HG03442 (cell line): ENCODE results near the gene RNF220.

Experiments
- ATAC-seq: cut with Tn5 transposase; IDR thresholded peaks from one replicate; pipeline ENCODE4 v1.9.1; 2021; ENCODE audit warnings: mild to moderate bottlenecking, moderate library complexity; ENCODE audit not compliant: unreplicated experiment

The RNF220 gene

DNA sequence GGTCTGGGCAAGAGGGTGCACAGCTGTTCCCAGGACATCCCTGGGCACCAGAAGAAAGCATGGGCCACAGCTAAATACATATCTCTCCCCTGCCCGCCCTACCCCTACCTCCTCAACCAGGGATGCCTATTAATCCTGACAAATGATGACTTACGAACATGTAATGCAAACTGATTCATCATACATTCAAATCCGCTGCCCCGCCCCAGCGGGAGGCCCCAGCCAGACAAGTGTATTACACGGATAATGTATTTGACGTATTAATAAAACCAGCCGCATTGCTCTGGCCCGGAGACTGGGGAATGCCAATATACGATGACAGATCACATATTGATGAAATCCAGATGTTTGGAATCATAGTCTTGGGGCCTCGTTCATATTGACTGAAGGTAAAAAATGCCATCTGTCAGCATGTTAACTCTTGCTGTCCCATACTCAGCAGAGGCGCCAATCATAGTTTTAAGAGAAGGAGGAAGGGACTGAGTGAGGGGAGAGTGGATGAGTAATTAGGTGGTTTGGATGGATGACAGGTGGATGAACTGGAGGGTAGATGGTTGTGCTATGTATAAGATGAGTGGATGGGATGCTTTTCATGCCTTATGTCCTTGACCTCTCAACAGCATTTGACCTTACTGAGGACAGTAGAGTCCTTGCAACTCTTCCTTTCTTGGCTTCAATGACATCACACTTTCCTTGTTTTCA is 201.0 kb downstream of the RNF220 start:
- ATAC-seq: no peak

DNA sequence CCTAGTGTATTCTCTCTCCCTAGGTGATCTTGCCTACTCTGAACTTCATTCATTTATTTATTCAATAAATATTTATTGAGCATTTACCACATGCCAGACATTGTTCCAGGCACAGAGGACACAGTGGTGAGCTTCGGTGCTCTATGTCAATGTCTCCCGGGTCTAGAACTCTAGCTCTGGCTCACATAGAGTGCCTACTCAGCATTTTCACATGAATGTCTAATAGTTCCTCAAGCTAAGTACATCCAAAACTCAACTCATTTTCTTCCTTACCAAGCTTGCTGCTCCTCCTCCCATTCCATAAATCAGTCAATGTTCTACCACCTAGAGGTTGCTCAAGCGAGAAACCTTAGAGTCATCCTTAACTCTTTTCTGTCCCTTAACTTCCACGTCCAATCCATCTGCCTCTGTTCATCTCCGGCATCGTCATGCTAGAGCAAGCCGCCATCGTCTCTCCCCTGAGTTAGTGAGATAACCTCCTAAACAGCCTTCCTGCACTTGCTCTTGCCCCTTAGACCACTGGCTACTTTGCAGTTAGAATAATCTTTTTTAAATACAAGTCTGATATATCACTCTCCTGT is 201.7 kb downstream of the RNF220 start:
- ATAC-seq: no peak

DNA sequence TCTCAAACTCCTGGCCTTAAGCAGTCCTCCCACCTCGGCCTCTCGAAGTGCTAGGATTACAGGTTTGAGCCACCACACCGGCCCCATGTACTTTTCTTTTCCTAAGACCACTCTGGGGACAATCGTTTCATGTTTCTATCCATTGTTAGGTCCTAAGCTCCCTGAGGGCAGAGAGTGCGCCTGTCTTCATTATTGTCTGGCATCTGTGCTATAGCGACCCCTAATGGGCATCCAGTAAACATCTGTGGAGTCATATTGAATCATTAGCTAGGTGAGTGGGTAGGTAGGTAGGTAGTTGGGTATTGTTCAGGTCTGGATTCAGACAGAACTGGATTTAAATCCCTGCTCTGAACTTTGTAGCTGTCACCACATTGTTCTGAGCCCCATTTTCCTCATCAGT is 203.1 kb downstream of the RNF220 start:
- no peak for ATAC-seq

DNA sequence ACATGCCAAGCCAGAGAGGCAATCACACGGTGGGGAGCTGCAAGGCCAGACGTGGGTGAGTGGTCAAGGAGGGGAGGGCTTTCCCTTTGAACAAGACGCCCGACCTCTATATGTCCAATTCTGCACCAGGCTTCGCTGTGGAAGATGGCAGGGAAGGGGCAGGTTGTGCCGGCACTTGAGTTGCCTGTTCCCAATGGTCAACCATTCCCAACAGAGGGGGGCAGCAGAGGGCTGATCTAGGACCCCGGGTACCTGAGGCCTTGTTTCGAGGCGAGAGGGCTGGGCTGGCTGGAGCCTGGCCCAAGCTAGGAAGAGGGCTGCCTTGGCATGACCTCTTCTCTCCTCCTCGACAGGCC is 204.3 kb downstream of the RNF220 start:
- ATAC-seq: no peak

DNA sequence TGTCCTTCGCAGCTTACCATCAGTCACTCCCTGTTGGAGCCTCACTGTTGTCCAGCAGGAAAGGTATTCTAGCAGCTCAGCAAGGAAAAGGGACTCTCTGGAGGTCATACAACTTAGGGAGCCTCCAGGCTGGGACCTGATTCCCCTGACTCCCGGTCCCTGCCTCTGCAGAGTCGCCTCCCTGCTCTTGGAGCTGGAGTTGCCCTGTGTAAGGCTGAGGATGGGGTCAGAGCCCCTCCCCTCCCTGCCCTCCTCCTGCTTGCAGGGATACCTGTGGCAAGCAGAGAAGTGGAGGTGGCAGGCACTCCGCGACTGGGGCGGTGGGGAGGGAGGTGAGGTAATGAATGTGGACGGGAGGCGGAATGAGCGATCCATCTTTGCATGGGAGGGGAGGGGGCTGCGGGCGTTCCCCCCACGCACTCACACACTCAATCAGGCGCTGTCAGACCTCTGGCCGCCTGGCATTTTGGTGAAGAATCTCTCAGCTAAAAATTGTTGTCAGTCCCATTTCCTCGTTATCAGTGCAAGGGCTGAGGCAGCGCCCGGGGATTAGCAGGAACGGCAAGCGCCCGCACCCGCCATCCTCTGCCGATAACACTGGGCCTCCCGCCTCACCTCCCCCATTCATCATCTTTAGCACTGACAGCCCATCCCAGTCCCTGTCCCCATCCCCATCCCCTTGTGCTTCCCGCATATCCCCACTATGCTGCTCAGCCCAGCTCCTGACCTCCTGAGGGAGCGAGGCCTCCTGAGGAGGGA is 204.9 kb downstream of the RNF220 start:
- ATAC-seq: no peak

DNA sequence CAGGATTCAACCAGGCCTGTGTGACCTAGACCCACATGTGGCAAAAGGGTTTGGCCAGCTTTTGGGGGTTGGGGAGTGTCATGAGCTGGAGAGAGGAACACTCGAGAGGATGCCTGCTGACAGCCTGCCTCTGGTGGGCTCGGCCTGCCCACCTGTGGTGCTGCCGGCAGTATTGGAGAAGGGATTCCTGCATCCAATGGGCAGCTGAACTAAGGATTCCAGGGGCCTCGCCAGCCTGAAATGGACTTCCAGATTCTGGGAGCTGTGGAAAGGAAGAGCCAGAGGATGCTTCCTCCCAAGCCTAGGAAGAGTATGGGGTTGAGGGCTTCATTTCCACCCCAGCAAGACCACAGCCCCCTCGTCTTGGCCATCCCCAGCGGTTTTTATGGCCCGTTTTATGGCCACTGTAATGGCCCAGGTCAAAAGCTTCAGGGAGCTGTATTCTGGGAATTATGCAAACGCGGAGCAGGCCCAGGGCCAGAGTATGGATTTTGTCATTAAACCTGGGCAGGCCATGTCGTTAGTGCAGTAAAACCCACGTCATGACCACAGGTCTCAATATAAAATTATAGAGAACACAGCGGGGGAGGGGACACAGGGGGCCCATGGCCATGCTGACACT is 205.6 kb downstream of the RNF220 start:
- no peak for ATAC-seq

DNA sequence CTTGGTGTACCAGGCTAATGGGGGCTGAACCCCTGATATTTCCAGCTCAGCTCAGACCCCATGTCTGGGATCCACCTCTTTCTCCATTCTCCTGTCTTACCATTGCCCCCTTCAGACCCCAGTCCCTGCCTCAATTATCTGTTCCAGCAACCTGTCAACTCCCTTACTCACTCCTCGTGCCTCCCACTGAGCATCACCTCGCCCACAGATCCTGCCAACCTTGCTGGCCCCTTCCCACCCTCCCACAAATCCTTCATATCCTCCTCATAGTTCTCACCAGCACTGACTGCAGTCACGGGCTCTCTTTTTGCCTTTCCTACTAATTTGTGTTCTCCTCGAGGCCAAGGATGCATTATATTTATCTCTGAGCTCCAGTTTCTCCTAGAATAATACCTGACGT is 206.4 kb downstream of the RNF220 start:
- ATAC-seq: no peak

DNA sequence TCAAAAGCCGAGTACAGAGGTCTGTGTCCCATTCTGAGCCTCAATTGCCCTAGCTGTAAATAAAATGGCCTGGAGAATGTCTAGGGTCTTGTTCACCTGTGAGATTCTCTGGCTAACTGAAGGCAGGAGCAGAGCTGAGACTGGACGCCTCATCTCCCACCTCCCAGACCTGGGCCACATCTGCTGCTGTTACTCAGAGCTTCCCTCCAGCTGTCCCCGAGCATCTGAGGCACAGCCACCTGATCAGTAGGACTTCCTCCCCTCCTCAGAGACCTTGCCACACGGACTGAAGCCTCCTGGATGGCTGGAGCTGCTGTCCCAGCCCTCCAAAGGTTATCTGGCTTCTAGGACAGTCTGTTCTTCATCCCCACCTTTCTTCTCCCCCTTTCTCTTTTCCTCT is 206.8 kb downstream of the RNF220 start:
- ATAC-seq: no peak

DNA sequence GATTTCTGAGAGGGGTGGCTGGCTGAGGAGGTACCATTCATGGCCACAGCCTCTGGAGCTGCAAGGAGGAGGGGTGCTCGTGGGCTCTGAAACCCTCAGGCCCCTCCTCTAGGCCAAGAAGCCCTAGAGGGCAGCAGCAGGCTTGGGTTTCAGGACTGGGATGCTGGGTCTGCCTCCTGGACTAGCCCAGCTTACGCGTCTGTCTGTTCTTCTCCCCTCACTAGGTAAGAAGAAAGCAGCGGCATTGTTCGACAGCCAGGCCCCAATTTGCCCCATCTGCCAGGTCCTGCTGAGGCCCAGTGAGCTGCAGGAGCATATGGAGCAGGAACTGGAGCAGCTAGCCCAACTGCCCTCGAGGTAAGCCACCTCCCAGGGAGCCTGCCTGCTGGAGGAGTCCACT is 208.9 kb downstream of the RNF220 start:
- no peak for ATAC-seq

DNA sequence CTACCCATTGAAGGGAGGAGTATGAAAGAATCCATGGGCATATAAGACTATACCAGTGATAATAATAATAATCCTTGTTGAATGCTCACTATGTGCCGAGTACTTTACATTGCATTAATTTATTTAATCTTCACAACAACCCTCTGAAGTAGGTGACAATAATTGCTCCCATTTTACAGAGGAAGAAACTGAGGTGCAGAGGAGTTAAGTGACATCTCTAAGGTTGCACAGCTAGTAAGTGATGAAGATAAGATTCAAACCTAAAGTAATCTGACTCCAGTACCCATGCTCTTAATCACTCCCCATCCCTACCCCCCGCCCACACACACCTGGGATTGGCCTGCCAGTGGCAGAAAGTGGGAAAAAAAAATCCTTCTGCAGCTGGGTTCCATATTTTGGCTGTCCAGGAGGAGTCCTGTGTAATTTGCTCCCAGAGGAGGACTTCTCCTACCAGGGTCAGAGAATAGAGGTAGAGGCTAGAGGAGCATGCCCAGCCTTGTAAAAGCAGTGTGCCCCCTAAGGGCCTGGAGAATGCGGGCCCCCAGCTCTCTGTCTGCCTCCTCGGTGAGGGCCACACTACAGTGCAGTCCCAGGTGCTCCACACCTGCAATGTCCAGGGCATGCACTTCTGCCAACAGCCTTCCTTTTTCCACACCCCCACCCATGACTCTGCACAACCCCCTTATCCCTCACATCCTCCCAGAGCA is 211.4 kb downstream of the RNF220 start:
- ATAC-seq: no peak

DNA sequence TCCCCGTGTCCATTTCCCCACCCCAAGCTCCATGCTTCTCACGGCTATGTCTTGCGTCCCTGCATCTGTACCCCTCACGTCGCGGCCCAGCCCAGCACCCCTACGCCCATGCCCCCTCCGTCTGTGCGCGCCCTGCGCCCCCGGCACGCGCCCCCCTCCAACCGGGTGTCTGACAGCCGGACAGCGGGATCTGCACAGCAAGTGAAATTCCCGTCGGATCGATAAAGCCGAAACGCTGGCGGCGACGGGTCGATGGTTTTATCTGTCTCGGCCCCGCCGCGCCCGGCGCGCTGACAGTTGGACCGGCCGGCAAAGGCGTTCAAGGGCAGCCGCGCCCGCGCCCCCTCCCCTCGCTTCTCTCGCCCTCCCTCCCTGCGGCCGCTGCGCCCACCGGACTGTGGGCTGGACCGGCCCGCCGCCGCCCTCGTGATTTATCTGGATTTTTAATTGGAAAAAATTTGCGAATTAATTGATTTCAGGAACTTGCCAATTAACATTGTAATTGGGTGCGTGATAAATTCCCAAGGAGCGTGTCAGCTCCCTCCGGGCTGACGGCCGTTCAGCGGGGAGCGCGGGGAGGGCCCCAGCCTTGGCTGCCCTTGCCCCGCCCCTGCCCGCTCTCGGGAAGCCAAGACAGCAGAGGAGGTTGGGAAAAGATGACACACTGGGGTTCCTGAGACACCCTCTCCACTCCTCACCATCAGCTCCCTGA is 212.1 kb downstream of the RNF220 start:
- no peak for ATAC-seq

DNA sequence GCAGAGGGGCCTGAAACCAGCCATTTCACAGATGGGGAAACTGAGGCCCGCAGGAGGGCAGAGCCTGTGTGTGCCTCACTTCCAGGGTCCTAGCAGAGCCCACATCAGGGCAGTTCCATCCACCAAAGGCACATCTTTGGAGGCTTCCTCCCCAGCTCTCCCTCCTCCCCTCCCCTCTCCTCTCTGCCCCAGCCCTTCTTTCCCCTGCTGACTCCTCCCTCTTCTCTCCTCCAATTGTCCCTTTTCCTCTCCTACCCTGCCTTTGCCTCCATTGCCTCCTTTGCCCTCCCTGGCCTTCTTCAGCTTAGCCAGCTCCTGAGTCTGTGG is 212.6 kb downstream of the RNF220 start:
- ATAC-seq: no peak

DNA sequence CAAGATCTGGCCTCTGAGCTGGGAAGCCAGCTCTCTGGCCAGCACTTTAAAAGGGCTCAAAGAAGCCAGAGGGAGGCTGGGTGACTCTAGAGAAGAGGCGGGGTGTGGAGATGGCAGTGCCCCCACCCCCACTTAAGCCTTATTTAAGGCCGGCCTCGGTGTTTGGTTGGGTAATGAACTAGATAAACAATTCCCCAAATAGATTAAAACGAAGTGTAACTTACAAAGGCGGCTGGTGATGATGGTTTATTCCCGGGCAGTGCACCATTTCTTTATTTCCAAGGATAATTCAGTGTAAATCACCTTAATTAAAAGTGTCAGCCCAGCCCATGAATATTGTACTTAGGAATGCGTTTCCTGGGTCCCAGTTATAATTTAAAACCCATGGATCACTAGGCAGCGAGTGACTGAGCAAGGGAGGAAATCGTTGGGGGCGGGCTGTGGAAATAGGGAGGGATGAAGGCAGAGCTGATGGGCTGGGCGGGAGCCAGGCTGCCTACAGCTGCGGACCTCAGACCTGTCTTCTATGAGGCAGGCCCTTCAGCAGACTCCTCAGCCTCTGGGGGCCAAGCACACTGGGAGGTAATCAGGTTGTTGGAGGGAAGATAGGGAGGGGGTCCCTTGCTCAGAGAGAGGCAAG is 214.3 kb downstream of the RNF220 start:
- ATAC-seq: no peak

DNA sequence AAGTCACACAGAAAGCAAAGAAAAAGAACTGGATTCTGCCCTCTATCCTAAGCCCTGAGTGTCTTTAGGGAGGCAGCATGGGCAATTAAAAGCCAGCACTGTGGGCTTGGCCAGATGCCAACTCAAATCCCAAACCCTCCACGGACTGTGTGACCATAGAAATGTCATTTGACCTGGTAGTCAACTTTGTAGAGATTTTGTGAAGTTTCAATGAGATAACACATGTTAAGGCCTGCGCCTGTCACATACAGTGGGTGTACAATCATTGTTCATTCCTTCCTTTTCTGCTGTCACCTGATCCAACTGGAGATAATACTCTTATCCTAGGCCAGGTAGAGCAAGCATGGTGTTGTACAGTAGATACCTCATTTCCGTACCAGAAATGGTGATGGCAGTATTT is 215.0 kb downstream of the RNF220 start:
- ATAC-seq: no peak

DNA sequence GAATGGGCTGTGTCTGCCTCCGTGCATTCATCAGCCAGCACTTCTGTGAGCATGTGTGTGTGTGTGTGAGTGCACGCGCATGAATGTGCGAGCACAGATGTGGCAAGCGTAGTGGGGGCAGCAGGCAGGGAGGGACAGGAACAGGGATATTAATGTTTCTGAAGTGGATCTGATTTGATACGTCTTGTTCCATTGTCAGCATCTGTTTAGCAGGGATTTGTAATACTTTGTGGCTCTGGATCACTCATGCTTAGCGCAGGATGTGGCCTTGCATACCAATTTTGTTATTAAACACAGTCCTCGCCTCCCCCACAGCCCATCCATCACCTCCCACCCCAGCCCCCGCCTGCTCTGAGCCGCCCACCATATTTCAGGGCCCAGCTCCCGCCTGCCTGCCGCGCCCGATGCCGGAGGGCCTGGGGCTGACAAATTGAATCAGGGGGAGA is 216.8 kb downstream of the RNF220 start:
- no peak for ATAC-seq

DNA sequence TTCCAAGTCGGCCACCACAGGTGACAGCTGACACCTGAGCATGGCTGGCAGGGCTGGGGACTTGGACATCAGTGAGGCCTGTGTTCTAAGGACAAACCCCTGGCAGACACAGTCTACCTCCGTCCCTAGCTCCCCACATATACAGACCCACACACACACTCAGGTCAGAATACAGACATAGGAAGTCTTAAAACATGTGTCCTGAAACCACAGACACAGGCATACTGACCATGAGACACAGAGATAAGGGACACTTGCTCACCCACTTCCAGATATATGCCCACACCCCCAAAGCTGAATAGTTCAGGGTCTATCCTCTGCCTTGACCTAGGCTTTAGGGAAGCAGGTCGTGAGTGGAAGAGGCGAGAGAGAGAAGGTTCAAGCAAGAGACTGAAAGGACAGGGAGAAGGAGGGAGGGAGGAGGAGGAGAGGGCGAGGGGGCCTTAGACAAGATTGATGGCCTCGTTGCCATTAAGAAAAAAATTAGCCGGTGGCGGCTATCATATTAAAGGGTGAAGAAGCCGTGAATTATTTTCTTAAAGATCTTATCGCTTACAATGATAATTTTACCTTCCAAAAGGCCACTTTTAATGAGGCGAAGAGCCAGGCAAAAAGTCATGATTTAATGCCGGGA is 219.3 kb downstream of the RNF220 start:
- ATAC-seq: no peak

DNA sequence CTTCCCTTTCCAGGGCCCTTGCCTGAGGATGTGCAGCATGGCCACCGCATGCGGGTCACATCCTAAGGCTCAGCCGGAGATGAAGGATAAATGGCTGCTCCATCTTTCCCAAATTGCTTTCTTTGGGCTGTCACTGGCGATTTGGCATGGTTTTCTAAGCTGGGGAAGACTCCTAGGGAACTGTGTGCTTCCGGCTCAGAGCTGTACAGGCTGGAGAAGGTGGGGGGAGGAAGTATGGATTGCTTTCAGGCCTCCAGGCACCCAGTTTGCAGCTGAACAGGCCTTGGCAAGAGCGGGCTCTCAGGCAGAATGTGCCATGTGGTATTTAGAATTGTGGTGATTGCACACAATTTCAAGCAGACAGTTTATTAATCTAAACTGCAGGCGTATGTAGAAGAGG is 220.3 kb downstream of the RNF220 start:
- ATAC-seq: no peak

DNA sequence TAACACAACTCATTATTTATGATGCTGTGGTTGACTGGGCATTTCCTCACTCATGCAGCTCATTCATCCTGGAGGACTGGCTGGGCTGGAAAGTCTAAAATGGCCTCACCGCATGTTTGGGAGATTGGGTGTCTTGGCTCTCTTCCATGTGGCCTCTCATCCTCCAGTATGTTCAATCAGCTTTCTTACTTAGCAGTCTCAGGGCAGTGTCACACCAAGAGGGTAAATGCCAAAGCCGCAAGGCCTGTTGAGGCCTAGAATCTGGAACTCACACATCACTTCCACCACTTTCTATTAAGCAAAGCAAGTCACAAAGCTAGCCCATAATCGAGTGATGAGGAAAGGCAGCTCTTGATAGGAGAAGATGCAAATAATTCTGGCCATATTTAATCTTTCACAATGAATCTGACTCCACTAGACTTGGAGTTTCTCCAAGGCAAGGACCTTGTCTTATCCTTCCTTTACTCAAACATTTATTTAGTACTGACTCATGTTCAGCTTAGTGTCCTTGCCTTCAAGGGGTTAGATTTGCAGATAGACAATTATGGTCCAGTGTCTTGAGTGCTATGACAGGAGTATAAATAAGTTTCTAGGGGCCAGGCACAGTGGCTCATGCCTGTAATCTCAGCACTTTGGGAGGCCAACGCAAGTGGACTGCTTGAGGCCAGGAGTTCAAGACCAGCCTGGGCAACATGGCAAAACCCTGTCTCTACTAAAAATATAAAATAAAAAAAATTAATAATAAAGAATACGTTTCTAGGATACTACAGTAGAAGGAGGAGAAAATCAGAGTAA is 224.1 kb downstream of the RNF220 start:
- no peak for ATAC-seq

DNA sequence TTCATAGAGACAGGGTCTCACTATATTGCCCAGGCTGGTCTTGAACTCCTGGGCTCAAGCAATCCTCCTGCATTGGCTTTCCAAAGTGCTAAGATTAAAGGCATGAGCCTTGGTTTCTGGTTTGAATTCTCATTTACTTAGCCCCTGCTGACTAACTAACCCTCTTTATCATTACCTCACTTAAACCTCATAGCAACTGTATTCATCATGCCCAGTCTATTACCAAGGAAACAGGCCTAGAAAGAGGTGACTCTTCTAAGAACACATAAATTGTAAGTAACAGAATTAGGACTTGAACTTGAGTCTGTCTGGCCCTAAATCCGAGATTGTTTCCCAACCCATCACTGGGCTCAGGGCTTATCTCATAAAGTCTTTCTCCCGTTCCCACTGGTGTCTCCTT is 225.1 kb downstream of the RNF220 start:
- ATAC-seq: no peak
